ENCODE results near the gene RAB18. TPM values are rescaled to one million over a fixed set of nuclear protein-coding genes. Genes with fewer than 3 reads are reported as not detected.
A peak's percentile ranks its signal among the peaks of the same experiment; 100 is the strongest.
"Not testable (repeated sequence)": the region's sequence is repeated elsewhere in the genome, so short reads cannot be mapped to it uniquely, and the experiment has no call there.

RAB18 gene
- 75.7 and 132 TPM in 2 replicates for total RNA-seq

DNA sequence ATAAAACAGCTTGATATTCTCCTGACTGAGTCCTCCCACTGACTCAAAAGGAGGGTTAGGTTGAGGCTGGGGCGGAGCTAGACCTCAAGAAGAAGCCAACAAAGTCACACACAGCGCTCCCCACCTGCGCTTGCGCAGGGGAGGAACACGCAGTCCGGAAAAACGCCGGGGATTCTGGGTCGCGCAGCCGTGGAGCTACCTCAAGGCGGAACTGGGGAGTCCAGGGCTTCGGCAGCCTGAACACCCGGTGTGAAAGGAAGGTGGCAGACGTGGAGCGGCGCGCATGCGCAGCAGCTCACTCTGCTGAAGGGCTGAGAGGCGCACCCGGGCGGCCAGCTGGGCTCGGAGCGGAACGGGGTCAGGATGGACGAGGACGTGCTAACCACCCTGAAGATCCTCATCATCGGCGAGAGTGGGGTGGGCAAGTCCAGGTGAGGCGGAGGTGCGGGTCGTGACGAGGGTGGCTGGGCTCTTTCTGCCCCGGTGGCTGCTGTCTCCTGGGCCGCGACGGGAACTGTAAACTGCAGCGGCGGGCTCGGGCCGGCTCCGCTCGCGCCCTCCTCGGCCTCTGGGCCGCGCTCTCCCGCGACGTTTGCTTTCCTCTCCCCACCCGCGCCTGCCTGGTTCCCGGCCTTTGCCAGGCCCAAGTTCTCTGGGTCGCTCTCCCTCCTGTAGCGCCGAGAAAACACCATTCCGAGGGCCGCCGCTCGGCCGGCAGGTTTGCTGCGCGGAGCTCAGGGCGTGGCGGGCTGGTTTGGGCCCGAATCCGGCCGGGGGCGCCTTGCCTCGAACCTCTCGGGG lies at the start of gene RAB18:
Gene RAB18 (plus strand): TSS at position 298 of the 801 bp plus-strand sequence. CDS start 66 bp downstream, at position 364.
- peak; percentile 95 for DNase-seq (ENCODE audit: low read depth)

DNA sequence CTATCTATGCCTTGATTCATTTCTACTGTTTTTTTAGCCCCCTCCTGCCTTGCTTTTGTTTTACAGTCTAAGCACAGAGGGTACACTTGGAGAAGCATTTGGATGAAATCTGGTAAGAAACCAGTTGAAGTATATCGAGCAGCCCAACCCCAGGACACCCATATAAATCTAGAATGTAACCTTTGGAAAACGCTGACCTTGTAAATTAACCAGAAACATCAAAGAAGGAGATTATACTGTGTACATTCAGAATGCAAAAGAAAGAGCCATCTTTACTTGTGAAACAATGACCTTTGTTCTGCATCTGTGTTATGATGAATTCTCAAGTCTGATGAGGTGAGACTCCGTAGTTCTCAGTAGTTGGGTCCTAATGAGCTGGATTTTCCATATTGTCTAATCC lies 49.3 kb upstream of the RAB18 start:
- no peak for DNase-seq (ENCODE audit: low read depth)

DNA sequence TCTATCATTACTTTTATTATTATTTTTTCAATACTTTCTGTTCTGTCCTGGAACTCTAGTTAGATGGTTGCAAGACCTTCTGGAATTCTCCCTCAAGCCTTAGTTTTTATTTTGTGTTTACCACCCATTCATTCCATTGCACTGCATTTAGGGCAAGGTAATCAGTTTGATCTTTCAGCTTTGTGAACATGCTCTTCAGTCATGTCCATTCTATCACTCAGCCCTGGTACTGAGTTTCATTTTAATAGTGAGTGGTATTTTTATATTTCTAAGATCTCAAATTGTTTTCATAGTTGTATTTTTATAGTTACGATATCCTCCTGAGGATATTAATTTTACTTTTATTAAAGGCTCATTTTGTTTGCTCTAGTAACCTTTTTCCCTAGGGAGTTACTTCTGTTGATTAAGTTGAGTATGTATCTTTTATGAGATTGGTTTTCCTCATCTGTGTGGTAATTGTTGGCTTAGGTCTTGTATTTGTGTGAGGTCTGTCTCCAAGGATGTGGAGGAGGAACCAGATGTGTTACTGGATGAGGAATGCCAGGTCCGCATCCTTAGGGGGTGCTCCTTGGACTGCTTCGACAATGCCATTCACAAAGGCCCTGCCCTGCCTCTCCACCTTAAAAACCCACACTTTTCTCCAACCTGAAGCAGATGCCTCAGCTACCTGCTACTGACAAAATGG lies 46.7 kb upstream of the RAB18 start:
- DNase-seq (ENCODE audit: low read depth): no peak

DNA sequence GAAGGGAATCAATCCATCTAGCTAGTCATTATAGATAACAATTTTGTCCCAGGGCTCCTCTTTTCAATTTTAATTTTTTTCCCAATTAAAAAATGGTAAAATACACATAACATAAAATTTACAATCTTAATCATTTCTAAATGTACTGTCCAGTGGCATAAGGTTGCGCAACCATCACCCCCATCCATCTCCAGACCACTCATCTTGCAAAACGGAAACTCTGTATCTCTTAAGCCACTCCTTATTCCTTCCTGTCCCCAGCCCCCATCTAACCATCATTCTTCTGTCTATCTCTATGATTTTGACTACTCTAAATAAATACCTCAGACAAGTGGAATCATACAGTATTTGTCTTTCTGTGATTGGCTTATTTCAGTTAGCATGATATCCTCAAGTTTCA lies 46.1 kb upstream of the RAB18 start:
- DNase-seq (ENCODE audit: low read depth): no peak

DNA sequence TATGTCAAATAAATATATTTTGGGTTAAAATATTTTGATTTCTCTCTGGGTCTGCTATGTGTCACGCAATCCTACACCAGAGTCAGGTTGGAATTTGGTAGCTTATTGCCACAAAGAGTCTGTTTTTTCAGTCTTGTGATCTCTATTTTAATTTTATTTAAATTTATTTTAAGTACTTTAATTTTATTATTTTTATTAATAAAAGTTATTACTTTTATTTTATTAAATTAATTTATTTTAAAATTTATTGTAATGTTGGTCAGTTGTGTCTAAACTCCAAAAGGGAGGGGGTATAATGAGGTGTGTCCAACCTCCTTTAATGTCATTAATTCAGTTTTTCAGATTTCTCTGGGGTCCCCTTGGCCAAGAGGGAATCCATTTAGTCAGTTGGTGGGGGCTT lies 42.8 kb upstream of the RAB18 start:
- no peak for DNase-seq (ENCODE audit: low read depth)

DNA sequence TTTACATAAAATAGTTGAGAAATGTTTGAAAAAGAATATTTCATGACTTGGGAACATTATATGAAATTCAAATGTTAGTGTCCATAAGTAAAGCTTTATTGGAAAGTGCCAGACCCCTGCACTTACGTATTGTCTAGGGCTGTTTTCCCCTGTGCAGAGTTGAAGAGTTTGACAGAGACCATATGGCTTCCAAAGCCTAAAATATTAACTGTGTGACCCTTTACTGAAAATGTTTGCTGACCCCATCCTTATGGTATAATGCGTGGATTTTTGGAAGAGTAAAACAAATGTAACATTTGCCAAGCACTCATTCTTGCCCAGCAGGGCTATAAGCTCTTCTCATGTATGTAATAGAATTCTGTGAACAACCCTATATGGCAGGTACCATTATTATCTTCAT lies 40.1 kb upstream of the RAB18 start:
- no peak for DNase-seq (ENCODE audit: low read depth)

DNA sequence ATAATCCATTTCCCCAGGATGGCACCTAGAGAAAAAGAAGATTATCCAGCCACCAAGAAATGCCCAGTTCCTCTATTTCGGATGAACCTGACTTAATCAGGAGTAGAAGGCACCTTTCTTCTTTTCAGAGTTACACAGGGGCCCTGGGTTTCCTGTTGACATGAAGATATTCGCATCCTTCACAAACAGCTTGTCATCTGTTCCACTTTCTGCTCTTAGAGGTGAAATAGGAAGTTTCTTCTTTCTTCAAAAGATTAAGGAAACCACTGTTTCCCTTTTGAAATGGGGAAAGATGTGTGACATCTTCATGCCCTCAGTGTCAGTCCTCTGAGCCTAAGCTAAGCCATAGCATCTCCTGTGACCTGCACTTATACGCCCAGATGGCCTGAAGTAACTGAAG lies 39.1 kb upstream of the RAB18 start:
- DNase-seq (ENCODE audit: low read depth): no peak

DNA sequence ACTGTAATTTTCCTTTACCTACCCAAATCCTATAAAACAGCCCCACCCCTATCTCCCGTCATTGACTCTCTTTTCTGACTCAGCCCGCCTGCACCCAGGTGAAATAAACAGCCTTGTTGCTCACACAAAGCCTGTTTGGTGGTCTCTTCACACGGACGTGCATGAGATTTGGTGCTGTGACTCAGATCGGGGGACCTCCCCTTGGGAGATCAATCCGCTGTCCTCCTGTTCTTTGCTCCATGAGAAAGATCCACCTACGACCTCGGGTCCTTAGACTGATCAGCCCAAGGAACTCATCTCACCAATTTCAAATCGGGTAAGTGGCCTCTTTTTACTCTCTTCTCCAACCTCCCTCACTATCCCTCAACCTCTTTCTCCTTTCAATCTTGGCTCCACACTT lies 38.5 kb upstream of the RAB18 start:
- DNase-seq (ENCODE audit: low read depth): not testable (repeated sequence)

DNA sequence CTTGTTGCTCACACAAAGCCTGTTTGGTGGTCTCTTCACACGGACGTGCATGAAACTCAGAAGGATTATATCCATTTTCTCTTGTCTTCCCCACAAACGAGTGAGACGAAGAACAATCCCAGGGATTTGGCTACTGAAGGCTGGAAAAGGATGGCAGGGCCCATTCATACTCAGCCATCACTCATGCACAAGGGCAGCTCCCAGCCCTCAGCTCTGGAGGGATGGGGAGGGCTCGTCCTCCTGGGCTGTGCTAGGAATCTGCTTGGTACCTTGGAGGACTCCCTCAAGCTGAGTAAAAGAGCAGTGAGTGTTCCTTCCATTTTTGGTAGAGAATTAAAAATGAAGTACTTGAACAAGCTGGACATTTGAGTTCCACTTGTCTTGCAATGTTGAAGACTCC lies 33.2 kb upstream of the RAB18 start:
- DNase-seq (ENCODE audit: low read depth): no peak

DNA sequence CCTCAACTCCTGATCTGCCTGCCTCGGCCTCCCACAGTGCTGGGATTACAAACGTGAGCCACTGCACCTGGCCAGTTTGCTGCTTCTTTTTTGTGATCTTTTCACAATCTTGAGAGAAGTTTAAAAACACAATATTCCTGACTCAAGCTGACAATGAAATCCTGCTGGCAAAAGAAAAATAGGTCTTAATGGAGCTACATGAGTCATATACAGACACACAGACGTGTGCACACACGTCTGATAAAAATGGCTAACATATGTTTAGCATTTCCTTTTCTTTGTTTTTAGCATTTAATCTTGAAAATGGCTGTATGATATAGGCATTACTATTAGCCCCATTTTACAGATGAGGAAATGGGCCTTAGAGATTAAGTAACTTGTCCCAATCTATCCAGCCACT lies 29.4 kb upstream of the RAB18 start:
- DNase-seq (ENCODE audit: low read depth): no peak

DNA sequence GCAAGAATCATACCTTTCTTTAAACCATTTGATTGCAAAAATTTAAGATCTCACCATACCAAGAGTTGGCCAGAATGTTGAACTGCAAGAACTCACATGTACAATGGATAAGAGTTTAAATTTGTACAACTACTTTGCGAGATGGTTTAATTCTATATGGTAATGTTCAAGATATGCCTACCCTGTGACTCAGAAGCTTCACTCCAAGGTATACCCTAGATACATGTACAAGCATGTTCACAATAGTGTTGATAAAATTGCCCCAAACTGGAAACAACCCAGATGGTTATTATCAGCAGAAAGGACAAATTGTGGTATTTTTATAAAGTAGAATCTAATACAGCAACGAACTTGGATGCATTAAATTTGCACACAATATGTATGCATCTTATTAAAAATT lies 25.1 kb upstream of the RAB18 start:
- DNase-seq (ENCODE audit: low read depth): no peak

DNA sequence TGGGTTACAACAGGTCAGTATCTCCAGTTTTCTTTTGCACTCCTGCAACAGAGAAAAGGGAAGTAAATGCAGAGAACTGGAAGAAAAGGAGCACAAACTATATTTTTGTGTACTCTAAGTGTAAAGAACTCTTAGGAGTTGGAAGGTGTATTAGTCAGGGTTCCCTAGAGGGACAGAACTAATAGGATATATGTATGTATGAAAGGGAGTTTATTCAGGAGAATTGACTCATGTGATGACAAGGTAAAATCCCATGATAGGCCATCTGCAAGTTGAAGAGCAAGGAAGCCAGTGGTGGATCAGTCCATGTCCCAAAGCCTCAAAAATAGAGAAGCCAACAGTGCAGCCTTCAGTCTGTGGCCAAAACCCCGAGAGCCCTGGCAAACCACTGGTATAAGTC lies 22.6 kb upstream of the RAB18 start:
- DNase-seq (ENCODE audit: low read depth): no peak

DNA sequence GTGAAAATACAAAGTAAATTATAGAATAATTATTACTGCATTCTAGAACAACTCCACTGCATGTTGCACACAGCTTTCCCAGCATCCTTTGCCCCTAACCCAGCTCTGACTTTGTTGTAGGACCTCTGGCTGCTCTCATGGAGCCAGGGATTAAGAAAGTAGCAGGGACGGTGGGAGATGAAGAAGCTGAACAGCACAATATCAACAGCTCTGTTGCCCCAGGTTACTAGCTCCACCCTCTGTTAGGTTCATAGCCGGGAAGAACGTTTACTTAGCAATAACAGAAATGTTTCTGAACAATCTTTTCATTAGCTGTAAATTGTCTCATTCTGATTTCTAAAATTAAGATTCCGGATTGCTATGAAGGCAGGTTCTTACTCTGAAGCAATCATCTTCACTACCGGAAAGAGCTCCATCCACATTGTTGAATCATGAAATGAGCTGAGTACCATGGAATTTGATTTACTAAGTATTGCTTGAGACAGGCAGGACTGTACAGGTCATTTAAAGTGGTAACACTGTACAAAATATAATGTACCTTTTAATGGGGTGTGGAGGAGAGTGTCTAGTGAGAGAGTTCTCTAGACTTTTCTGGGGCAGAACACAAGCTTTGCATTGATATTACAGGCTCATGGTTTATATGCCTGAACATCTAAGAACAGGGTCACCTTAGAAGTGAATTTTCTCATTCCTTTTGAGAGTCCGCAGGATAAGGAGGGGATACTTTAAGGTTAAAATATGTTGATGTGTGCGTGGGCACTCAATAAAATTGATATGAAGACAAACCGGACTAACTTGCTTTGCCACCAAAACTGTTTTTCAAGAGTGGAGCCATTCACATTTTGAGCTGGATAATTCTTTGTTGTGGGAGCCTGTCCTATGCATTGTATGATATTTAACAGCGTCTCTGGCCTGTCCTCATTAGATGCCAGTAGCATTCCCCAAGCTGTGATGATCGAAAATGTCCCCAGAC lies 20.8 kb upstream of the RAB18 start:
- peak; percentile 12 for DNase-seq (ENCODE audit: low read depth)

DNA sequence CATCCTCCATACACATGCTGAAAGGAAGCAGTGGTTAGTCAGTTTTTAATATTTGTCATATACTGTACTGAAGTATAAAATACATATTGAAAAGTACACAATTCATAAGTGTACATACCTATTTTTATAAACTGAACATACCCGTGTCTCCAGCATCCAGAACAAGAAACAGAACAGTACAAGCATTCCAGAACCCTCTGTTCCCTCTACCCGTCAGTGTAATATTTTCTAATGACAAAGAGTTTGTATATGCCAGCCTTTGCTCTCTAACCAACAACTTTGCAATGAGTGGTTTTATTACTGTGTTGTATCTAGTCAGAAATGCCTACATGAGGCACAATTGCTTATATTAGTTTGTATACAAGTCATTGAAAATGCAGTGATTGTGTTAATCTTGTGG lies 18.7 kb upstream of the RAB18 start:
- no peak for DNase-seq (ENCODE audit: low read depth)

DNA sequence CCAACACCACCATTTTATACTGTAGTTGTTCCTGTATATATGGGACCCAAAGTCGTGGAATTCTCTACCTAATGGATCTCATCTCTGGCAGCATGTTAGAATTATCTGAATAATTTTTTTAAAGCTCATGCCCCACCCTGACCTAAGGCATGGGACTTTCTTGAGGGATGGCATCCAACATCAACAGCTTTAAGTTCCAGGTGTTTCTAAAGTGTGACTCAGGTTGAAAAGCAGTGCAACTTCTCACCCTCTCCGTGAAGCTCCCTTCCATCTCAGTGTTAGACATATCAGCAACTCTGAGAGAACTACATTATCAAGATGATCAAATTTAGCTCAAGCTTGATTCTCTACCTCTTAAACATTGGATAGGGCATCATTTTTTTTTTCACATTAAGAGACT lies 18.1 kb upstream of the RAB18 start:
- DNase-seq (ENCODE audit: low read depth): no peak

DNA sequence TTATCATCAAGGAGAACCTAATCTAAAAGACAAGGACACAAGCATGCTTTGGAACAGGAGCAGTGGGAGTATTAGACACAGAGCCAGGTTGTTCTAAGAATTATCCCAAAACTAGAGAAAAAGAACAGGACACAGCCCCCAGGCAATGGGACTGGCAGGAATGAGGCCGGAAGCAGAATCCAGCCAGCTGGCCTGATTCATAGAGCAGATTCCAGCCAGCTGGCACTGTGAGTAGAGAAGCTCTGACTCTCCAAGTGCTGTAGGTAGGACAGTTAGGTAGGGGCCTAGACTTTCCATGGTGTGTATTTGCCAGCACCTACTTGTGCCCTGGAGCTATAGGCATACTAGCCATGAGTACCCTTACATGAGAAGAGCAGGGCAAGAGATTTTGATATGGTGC lies 13.3 kb upstream of the RAB18 start:
- DNase-seq (ENCODE audit: low read depth): no peak

DNA sequence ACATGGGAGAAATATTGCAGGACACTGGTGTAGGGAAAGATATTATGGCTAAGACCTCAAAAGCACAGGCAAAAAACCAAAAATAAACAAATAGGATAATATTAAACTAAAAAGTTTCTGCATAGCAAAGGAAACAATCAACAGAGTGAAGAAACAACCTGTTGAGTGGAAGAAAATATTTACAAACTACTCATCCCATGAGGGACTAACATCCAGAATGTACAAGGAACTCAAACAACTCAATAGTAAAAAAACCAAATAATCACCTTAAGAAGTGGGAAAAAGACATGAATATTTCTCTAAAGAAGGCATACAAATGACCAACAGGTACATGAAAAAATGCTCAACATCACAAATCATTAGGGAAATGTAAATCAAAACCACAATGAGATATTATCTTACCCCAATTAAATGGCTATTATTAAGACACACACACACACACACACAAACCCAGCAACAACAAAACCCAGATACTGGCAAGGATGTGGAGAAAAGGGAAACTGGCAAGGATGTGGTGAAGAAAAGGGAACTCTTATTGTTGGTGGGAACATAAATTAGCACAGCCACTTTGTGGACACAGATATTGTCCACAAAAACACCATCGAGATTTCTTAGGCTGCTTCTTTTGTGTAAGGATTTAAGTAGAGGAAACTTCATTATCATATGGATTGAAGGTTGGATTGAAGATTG lies 9.8 kb upstream of the RAB18 start:
- no peak for DNase-seq (ENCODE audit: low read depth)

DNA sequence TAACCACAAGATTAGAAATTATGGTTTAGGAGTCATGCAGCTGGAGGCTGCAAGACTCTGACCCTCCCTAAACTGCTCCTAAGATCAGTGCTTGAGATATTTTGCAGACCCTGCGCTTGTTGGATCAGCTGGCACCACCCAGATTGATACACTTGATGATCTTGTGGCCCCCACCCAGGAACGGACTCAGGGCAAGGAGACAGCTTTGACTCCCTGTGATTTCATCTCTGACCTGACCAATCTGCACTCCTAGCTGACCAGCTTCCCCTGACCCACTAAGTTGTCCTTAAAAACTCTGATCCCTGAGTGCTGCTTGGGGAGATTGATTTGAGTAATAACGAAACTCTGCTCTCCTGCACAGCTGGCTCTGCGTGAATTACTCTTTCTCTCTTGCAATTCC lies 8.0 kb upstream of the RAB18 start:
- no peak for DNase-seq (ENCODE audit: low read depth)

DNA sequence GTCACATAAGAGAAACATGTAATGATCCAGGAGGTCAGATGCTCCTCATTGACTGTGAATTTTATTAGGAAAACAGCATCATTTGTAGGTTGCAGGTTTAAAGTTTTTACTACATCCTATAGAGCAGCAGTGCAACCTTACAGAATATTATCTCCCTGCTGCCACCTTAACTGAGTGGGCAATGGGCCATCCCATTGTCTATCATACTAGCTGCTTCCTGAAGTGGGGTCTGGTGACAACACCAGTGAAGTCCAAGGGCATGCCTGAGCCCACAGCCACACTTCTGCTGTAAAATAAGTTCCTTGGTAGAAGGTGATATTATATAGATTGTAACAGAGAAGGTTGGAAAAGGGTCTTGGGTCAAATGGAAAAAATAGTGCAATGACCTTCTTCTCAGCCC lies 4.0 kb upstream of the RAB18 start:
- no peak for DNase-seq (ENCODE audit: low read depth)

DNA sequence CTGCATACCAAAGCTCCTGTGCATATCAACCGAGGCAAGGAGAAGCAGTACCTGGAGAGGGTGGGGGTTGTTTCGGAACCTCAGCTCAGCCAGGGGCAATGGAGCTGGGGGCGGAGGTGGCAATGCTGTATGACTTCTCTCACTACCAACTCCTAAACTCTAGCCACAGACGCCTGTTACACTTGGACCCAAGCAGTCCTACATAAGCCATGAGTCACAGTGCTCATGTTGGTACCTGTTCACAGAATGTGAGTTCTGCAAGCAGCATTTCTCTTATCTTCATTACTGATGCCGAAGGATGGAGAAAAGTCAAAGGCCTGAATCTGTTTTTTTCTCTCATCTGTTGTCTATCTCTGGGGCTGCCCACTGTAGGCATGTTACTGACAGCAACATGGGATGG lies 3.2 kb upstream of the RAB18 start:
- DNase-seq (ENCODE audit: low read depth): no peak

DNA sequence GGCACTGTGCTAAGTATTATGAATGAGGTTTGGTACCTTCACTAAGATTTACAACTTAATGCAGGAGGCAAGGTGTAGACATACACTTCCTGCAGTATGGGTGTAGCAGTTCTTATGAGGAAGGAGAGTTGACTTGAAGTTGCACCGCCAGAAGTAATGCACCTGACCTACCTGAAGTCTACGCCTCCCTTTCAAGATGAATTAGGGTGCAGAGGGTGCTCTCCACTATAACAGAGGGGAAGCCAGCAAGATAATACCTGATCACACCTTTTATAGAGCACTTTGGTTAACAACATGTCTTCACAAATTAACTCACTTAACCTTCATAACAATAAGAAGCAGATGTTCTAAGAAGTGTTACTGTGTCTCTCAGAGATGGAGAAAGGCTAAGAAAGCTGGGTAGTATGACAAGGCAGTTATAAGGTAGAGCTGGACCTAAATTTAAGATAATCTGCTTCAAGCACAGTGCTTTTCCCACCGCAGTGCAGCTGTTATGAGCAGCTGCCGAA lies 552 bp upstream of the RAB18 start:
- DNase-seq (ENCODE audit: low read depth): no peak
